ENCODE results near the gene GRAMD2A. TPM values are rescaled to one million over a fixed set of nuclear protein-coding genes. Genes with fewer than 3 reads are reported as not detected.

The GRAMD2A gene
- total RNA-seq, 4 donors from 2014 or later: 0.19 to 0.46 (median 0.24) TPM; not detected in 1

GRCh38 chr15:72198356-72199204 is 993 bp upstream of the GRAMD2A start:
- TF ChIP-seq CTCF (IDR thresholded peaks at IDR 0.05): no peak
- DNase-seq (ENCODE audit: low spot score) (no peak), ATAC-seq (ENCODE audit: low FRiP score) (no peak)

GRCh38 chr15:72197041-72197459 is 537 bp downstream of the GRAMD2A start:
- no peak for ATAC-seq (ENCODE audit: low FRiP score)
- DNase-seq (ENCODE audit: low spot score): no peak
- TF ChIP-seq CTCF (IDR thresholded peaks at IDR 0.05): no peak

- DNase-seq (ENCODE audit: low spot score) (no peak), ATAC-seq (ENCODE audit: low FRiP score) (no peak)
- no peak for TF ChIP-seq CTCF (IDR thresholded peaks at IDR 0.05)
Observed at GRCh38 chr15:72196409-72197040, 1.1 kb downstream of the GRAMD2A start.

- ATAC-seq (ENCODE audit: low FRiP score): peak; percentile 17
- no peak for TF ChIP-seq CTCF (IDR thresholded peaks at IDR 0.05)
- no peak for DNase-seq (ENCODE audit: low spot score)
Observed at GRCh38 chr15:72195101-72195511, 2.5 kb downstream of the GRAMD2A start.

- no peak for ATAC-seq (ENCODE audit: low FRiP score)
- TF ChIP-seq CTCF (IDR thresholded peaks at IDR 0.05): no peak
- no peak for DNase-seq (ENCODE audit: low spot score)
Observed at GRCh38 chr15:72193836-72194396, 3.7 kb downstream of the GRAMD2A start.

GRCh38 chr15:72192416-72192815 is 5.2 kb downstream of the GRAMD2A start:
- DNase-seq (ENCODE audit: low spot score): no peak
- no peak for TF ChIP-seq CTCF (IDR thresholded peaks at IDR 0.05)
- no peak for ATAC-seq (ENCODE audit: low FRiP score)

Measured in omental fat pad (tissue), 4 donors.